K562 (cell line): ENCODE results near the gene TMCC1. TPM values are rescaled to one million over a fixed set of nuclear protein-coding genes. Genes with fewer than 3 reads are reported as not detected.

Experiments
- ARID3A ChIP-seq: IDR thresholded peaks from 2 replicates; pipeline ENCODE4 v1.6.1; 2012; ENCODE audit warnings: low read depth, low read length, improper control_type of control experiment, borderline replicate concordance
- CBX2 ChIP-seq: fragments of 200-600 bp; sonication (generic); IDR thresholded peaks from one replicate; pipeline ENCODE4 v1.6.1; 2012; ENCODE audit warnings: mild to moderate bottlenecking, low read length, inconsistent platforms; ENCODE audit not compliant: insufficient read depth, poor library complexity, severe bottlenecking
- CEBPZ ChIP-seq: fragments of 150-350 bp; IDR thresholded peaks from 2 replicates; pipeline ENCODE4 v1.6.1; 2014; ENCODE audit warnings: low read depth, mild to moderate bottlenecking, low read length, borderline replicate concordance
- CHD1 ChIP-seq: fragments of 200-600 bp; sonication (generic); IDR thresholded peaks from one replicate; pipeline ENCODE4 v1.6.1; 2012; ENCODE audit warnings: mild to moderate bottlenecking, moderate library complexity, low read length, inconsistent platforms
- DPF2 ChIP-seq: fragments of 450-650 bp; IDR thresholded peaks from 2 replicates; pipeline ENCODE4 v1.6.1; 2016
- GTF2B ChIP-seq: IDR thresholded peaks from 2 replicates; pipeline ENCODE4 v1.6.1; 2011; ENCODE audit not compliant: insufficient read length; ENCODE audit errors: extremely low read depth
- HMG20A ChIP-seq: fragments of 450-650 bp; formaldehyde crosslinking; conservative IDR thresholded peaks from 2 replicates; pipeline ENCODE4 v1.4.0; 2020; ENCODE audit warnings: mild to moderate bottlenecking, mixed read lengths
- HNRNPK ChIP-seq: fragments of 200-400 bp; formaldehyde crosslinking; IDR thresholded peaks from one replicate; pipeline ENCODE4 v1.6.1; 2018; ENCODE audit warnings: mild to moderate bottlenecking, low read depth, low read length; ENCODE audit not compliant: poor library complexity, severe bottlenecking
- HNRNPL ChIP-seq: fragments of 200-400 bp; formaldehyde crosslinking; IDR thresholded peaks from 2 replicates; pipeline ENCODE4 v1.6.1; 2017; ENCODE audit warnings: low read depth, mild to moderate bottlenecking, low read length
- IRF9 ChIP-seq: fragments of 450-650 bp; IDR thresholded peaks from 2 replicates; pipeline ENCODE4 v1.6.1; 2016; ENCODE audit warnings: missing biosample characterization, missing genetic modification characterization
- KDM2B ChIP-seq: fragments of 250-450 bp; sonication (Bioruptor Pico); IDR thresholded peaks from 2 replicates; pipeline ENCODE4 v1.8.0; 2021; ENCODE audit warnings: mild to moderate bottlenecking, moderate library complexity
- NFYB ChIP-seq: IDR thresholded peaks from 2 replicates; pipeline ENCODE4 v1.6.1; 2011; ENCODE audit warnings: mild to moderate bottlenecking, moderate library complexity; ENCODE audit not compliant: insufficient read length; ENCODE audit errors: extremely low read depth
- NKRF ChIP-seq: fragments of 450-650 bp; IDR thresholded peaks from 2 replicates; pipeline ENCODE4 v1.6.1; 2016; ENCODE audit warnings: borderline replicate concordance
- NR4A1 ChIP-seq, 2 experiments: fragments of 250-450 bp in 1 of 2; fragments of 450-650 bp in 1 of 2; sonication (Bioruptor Pico) in 1 of 2; IDR thresholded peaks; 2 replicates each; pipeline versions ENCODE4 v1.4.0 to v1.6.1; 2016 to 2020; ENCODE audit warnings: mild to moderate bottlenecking in 2 of 2, missing compliant biosample characterization in 1 of 2, missing genetic modification characterization in 1 of 2, moderate library complexity in 1 of 2
- PPARD ChIP-seq: fragments of 250-450 bp; sonication (Bioruptor Pico); IDR thresholded peaks from 2 replicates; pipeline ENCODE4 v1.8.0; 2022; ENCODE audit warnings: inconsistent platforms, mild to moderate bottlenecking, moderate library complexity
- SMARCB1 ChIP-seq: IDR thresholded peaks from 2 replicates; pipeline ENCODE4 v1.6.1; 2011; ENCODE audit warnings: improper control_type of control experiment, low read depth; ENCODE audit not compliant: insufficient read length
- ZFPM2 ChIP-seq: fragments of 250-450 bp; sonication (Bioruptor Pico); IDR thresholded peaks from 2 replicates; pipeline ENCODE4 v1.5.1; 2022; ENCODE audit warnings: mild to moderate bottlenecking
- ZNF174 ChIP-seq: fragments of 250-450 bp; sonication (Bioruptor Pico); IDR thresholded peaks from 2 replicates; pipeline ENCODE4 v1.4.0; 2020; ENCODE audit warnings: mild to moderate bottlenecking
- ZNF561 ChIP-seq: fragments of 450-650 bp; formaldehyde crosslinking; conservative IDR thresholded peaks from 2 replicates; pipeline ENCODE4 v1.4.0; 2020; ENCODE audit warnings: mild to moderate bottlenecking, moderate library complexity
- ZNF778 ChIP-seq: fragments of 450-650 bp; formaldehyde crosslinking; IDR thresholded peaks from 2 replicates; pipeline ENCODE4 v1.4.0; 2020; ENCODE audit warnings: mild to moderate bottlenecking, moderate library complexity
- polyA plus RNA-seq, 8 experiments: library from polyadenylated mRNA; depleted of rRNA in 4 of 8; stranded (reverse) in 5 of 8; unstranded in 3 of 8; fragments of >200 nt; fragmentation: Nextera tagmentation in 2 of 8; fragmentation: Illumina TruSeq in 1 of 8; extraction: Ambion mirVana in 2 of 8; extraction: Trizol in 1 of 8; gene quantifications; 2 replicates each; pipeline versions ENCODE4 v1.2.1 to v1.2.3, GENCODE V29; 2011 to 2014; ENCODE audit warnings: inconsistent platforms in 1 of 8, missing spikeins in 1 of 8
- total RNA-seq, 7 experiments: library from RNA; depleted of rRNA in 6 of 7; stranded (reverse); fragments of >200 nt in 6 of 7; fragmentation: Illumina TruSeq in 2 of 7; extraction: Trizol in 2 of 7; gene quantifications; 2 replicates each; pipeline versions ENCODE4 v1.2.1 to v1.2.3, GENCODE V29; 2011 to 2021; ENCODE audit warnings: low replicate concordance in 1 of 7

Gene TMCC1
- total and polyA plus RNA-seq, 9 of the 15 experiments (the other 6 are each of a cell fraction or from before 2014, with no cell fraction given): 0.89 to 8.7 (median 4.0) TPM

GRCh38 chr3:129793942-129794310 is 99.6 kb downstream of the TMCC1 start (continued):
- TF ChIP-seq HNRNPL: no peak
- no peak for TF ChIP-seq ZFPM2 (CRISPR knock-in tag)
- no peak for TF ChIP-seq PPARD (CRISPR knock-in tag)
- no peak for TF ChIP-seq KDM2B
- TF ChIP-seq GTF2B: no peak
- TF ChIP-seq CEBPZ: no peak
- TF ChIP-seq DPF2: peak; percentile 75
- no peak for TF ChIP-seq HMG20A
- no peak for TF ChIP-seq ZNF174 (CRISPR knock-in tag)
- TF ChIP-seq SMARCB1: no peak
- TF ChIP-seq NKRF: no peak
- no peak for TF ChIP-seq CHD1
- no peak for TF ChIP-seq ZNF561 (CRISPR knock-in tag)
- TF ChIP-seq ZNF778 (CRISPR knock-in tag): no peak
- TF ChIP-seq NFYB: no peak
- TF ChIP-seq CBX2: no peak
- no peak for TF ChIP-seq NR4A1 (CRISPR knock-in tag; IDR thresholded peaks at IDR 0.05)
- peak; percentile 78; the same call in 1 of the 2 replicates for TF ChIP-seq NR4A1 (tag; IDR thresholded peaks at IDR 0.05)
- no peak for TF ChIP-seq IRF9 (tag)
- TF ChIP-seq HNRNPK: no peak
- peak; percentile 48; the same call in 1 of the 2 replicates for TF ChIP-seq ARID3A
